Measurements from ENCODE around the gene MLIP.

Gene MLIP

DNA sequence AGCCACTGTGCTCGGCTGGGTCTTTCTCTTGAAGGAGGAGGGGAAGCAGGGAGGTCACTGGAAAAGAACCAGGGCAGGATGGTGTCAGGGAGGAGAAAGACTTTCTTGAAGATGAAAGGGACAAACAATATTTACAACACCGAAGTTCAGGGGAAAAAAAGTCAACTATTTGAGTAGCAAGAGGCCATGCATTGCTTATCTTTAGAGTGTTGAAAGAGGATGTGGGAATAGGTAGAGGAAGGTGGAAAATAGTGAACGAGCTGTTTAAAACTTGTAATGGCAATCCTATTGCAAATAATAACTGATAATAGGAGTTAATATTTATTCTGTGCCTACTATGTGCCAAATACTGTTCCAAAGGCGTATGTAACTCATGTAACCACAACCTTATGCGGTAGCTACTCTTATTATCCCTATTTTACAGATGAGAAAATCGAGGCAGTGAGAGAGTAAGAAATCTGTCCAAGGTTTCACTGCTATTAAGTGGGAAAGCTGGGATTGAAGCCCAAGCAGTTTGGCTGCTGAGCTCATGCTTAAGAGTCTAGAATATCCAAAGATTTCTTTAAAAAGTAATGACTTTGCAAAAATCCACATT lies 12.7 kb upstream of the MLIP start:
- no peak for DNase-seq

DNA sequence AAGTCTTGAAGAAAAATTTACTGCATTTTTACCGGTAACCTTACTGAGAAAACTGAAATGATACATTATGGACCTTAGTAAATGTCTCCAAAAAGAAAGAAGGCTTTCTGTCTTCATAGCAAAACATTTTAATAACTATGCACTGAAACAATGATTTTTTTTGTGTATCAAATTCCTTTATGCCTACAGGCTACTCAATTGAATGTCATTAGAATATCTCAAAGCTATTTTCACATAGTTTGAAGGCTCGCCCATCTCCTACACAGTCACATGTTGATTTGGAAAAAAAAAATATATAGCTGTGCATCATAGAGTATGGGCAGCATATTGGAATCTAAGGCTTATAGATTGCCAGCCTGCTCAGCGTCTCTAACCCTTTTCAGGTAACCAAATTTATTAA lies 12.0 kb upstream of the MLIP start:
- DNase-seq: no peak

DNA sequence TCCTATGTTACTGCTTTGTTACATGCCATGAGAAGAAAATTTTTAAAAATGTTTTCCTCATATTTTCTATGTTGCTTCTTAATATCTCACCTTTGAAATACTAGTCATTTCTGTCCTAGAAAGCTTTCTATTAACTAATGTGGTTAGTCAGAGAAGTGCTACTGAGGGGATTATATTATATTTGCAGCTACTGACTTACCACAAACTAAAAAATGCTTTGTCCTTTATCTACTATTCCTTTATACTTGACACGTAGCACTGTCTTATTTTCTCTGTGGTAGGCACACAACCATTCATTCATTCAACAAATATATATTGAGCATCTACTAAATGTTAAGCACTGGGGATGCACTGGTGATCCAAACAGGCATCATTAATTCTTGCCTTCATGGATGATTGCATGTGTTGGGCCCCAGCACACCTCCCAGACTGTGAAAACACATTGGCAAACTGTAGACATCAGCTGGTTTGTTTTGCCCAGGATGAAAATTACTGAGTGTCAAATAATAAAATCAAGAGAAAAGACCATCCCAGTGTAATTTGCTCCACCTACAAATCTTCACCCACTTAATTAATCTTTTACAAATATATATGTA lies 10.7 kb upstream of the MLIP start:
- DNase-seq: no peak

DNA sequence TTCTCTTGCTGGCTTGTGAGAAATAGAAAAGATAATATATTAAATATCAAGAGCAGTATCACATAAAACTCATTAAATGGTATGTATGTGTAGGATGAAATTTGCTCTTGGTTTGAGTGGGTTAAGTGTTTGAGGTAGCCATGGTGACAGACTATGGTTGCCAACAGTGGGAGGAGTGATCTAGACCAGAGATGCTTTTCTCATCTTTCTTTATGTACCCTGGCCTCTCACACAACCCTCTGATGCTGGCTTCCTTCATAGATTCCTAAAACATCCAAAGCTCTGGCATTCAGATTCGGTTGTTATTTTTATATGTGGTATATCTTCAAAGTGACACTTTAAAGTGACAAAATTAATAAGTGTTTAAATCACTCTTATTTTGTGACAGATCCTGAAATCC lies 9.0 kb upstream of the MLIP start:
- DNase-seq: peak in 1 of 2 experiments; percentile 7

DNA sequence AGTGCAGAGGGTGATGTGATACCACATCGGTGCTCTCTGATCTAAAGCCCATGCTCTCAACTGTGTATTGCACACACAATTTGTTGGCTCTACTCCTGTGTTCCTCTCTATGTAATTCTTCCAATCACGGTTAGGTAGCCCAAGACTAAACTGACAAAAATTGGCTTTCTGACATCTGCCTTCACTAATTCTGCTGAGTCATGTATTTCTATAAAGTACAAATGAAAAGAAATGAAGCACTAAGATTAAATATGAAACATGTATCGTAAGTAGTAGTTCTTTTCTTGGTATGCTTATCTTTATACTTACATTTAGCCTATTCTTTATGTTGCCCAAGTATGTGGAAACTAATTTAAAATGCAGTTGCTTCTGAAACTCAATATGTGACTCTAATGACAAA lies 7.7 kb upstream of the MLIP start:
- no peak for DNase-seq

DNA sequence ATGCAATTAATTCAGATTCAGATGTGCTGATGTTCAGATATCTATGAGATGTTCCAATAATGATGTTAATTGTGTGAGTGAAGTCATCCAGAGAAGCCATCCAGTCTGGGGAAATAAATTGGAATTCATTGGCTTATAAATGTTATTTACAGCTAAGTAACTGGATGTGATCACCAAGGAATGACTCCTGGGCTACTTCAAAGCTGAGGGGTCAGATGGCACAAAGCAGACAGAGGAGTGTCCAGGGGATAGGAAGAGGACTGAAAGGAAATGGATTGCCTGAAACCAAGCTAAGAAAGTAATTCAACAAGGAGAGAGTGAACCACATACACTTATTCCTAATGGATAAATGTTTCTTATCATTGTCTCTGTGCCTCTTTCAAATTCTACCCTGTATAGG lies 4.5 kb upstream of the MLIP start:
- no peak for DNase-seq

DNA sequence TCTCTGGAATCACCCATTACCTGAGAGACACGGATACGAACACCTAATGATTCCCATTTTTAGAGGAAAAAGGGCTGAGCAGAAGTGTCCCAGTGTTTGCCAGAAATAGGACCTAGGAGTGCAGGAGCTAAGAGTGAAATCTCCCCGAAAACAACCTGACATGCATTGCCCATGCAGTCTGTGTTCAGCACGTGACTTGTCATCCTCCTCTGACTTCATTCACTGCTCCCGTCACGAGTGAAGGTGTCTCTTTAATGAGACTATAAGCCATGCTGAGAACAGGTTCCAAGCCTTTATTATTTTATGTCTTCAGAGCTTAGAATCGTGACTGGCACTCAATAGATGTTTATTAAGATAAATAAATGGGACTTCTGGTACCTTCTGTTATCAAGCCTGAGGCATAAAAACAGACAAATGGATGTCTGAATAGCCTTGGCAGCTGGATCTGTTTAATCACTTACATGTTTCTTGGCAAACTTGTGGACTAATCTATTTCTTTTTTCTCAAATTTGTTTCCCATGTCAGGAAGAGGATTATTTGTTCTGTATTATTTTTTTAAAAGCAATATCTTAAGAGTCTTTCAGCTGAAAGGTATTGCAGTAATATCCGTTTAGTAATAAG lies 3.7 kb upstream of the MLIP start:
- DNase-seq: peak; percentile 49 to 63

DNA sequence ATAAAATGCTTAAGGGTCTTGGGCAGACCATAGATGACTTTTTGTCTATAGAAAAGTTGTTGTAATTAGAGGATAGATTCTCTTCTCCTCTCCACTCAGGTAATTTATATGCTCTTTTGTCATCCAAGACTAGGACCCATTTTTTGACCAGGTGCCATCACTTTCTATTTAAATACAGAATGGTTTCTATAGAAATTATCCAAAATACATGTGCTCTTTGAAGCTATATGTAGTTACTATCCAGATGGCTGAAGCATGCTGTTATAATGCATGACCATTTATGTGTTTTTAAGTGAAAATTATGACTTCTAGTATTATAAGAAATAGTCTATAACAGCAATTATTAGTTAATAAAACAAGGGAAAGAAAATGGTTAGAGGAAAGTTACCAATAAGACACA lies 3.0 kb upstream of the MLIP start:
- DNase-seq: no peak

DNA sequence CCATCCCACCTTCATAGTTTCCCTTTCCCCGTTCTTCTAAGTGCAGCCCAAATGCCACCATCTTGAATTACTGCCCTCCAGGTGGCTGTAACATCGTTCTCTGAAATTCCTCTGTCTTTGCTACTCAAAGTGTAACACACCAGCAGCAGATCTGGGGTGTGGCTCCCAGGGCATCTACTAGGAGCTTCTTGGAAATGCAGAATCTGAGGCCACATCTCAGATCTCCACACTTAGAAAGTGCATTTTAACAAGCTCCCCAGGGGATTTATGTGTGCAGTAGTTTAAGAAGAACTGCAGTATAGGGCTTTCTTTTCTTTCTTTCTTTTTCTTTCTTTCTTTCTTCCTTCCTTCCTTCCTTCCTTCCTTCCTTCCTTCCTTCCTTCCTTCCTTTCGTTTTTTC lies 1.7 kb upstream of the MLIP start:
- DNase-seq: no peak

DNA sequence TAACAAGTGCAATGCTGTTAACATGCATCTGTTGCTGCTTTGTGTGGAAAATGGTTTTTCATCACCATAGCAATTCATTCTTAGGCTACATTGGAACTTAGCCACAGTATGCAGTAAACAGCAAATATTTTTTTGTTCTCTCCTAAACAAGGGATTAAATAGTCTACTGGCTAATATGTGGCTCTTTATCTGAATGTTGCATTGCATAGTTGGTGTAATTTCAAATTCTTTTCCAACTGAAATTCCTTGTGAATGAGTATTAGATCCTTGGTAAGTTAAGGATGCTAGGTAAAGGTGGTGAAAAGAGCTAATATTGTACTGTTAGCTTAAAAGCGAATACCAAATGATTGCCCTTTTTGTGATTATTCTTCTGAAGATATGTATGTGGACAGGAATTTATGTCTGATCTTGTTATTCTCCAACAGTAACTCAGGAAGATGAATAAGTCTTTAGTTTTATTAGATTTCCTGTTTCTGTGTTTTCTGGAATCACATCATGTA lies 958 bp downstream of the MLIP start:
- no peak for DNase-seq

DNA sequence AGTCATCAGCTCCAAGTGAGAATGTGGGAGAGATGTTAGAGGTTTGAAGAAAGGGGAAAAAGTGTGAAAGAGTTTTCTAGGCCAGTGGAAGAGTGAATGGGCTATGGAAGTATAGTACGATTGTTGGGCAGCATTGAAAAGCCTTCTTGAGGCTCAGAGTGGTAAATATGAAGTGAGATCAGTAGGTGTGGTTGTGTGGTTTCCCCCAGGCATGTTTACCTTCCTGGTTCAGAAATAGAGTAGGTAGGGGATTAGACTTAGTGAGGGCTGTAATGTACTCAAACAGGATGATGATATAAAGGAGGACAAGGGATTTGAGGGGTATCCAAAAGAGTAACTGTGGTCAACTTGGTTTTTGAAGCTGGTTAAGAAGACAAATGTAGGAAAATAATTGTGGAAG lies 3.7 kb downstream of the MLIP start:
- DNase-seq: no peak

DNA sequence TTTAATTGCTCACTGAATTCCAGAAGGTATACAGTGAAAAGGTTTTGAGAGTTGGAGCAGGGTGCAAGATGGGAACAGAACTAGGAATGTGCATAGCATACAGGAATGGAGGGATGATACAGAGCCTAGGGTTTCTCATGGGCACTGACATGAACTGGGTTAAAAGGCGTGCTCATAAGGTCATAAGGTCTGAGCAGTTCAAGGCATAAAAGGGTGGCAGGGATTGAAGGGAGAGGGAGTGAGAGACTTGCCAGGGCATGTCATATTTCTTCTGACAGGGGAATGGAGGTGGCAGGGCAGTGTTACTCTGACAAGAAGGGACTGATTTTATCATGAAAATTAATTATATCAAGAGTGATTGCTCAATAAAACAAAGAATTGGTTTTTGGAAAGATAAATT lies 4.7 kb downstream of the MLIP start:
- no peak for DNase-seq

DNA sequence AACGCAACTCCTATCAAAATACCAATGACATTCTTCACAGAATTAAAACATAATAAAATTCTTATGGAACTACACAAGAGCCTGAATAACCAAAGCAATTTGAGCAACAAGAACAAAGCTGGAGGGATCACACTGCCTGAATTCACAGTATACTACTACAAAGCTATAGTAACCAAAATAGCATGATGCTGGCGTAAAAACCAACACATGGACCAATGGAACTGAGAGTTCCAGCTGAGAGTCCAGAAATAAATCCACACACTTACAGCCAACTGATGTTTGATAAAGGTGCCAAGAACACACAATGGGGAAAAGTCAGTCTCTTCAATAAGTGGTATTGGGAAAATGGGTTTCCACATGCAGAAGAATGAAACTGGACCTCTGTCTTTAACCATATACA lies 6.9 kb downstream of the MLIP start:
- DNase-seq: no peak

DNA sequence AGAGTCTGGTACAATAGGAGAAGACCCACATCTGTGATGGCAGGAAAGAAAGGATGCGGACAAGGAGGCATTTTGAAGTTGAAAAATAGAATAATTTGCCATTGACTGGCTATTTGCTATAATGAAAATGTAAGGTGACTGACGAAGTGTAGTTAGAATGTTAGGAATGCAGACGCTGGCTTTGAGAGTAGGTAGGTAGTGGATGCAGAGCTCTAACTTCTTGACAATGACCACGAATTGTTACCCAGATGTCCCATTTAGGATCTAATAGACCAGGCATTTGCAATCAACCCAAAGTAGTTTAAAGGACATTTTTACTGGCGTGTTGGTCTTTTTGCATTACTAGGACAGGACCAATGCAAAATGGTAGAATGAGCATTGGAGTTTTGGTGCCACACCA lies 14.2 kb downstream of the MLIP start:
- no peak for DNase-seq

DNA sequence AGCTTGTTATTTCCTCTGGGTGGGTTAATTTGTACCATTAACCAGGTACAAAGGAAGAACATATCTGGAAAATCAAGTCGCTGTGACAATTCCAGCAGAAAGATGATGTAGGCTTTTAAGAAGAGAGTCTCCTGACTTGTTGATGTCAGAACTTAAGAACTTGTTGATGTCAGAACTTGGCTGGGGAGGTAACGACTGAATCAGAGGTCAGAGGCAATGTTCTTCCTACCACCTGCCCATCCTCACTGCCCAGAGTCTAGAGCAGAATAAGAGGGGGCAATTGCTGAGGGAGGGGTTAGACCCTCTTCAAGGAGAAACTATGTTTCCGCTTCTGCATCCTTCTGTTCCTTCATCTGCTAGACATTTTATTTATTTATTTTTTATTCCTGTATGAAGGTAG lies 18.9 kb downstream of the MLIP start:
- DNase-seq: no peak

DNA sequence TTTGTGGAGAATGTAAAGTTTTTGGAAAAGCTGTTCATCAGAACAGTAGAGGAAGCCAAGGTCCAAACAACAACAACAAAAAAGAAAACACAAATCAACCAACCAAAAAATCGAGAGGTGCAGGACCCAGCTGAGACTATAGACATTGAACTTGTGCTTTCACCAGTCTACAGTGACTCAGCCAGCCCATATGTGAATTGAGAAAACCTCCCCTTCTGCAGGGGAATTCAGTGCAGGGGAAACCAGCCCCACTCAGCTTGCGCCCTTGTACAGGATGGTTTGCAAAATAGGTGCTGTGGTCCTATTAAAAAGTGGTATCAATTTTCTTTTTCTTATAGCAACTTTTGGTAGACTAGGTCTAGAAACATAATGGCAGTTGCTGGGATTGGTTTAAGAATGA lies 21.3 kb downstream of the MLIP start:
- no peak for DNase-seq

DNA sequence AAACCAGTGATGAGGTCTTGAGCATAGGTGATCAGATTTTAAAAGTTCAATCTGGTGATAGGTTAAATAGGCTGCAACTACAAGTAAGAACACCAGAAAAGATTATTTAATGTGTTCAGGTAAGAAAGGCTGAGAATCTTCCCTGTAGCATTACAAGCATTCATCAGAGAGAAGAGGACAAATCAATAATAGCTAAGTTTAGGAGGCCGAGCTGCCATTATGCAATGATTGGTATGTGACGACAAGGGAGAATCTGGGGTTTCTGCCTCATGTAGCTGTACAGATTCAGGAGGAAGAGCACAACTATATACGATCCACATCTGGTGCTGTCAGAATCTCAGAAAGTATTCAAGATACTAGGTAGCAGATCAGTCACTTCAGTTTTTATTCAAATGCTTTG lies 21.9 kb downstream of the MLIP start:
- DNase-seq: no peak

DNA sequence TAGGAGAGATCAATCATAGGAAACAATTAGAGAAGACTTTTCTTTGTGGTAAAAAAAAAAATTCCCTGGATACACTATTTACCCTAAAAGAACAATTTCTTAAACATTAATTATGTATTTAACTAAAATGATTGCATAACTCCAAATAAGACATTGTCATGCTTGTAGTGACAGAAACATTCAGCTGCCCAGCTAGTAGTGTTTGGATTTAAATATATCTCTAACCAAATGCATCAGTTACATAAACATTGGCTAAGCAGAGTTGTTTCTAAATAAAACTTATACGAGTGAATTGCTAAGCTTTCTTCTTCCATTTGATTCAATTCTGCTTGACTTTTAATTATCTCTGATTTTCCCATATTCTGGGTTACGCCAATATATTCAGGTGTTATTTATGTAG lies 23.7 kb downstream of the MLIP start:
- no peak for DNase-seq

DNA sequence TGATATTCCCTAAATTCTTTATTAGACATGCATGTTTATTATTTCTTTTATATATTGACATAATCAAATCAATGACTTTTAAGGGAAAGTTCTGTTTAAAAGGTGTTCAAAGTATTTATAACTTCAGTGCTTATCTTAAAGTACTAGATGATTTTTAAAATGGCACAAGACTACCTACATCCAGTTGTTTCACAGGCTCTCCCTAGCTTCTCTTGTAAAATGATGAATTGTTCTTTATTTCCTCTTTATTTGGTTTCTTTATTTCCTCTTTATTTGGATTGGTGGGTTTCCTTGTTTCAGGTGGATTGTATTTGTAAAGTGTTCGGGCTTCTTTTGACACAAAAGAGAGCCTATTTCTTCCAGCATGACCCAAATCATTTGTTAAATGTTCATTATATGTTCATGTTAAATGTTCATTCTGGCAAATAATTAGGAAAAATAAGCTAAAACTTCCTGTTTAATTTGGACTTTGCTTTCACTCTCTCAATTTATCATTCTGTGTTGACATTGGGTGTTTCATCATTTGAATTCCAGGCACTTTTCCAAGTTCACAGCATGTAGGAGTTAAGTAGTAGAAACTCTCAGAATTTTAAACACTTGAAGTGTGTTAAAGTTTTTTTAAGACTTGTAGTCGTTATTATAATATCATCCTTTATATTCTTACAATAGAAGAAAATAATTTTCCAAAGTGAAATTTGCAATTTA lies 24.6 kb downstream of the MLIP start:
- DNase-seq: peak; percentile 81 to 92

DNA sequence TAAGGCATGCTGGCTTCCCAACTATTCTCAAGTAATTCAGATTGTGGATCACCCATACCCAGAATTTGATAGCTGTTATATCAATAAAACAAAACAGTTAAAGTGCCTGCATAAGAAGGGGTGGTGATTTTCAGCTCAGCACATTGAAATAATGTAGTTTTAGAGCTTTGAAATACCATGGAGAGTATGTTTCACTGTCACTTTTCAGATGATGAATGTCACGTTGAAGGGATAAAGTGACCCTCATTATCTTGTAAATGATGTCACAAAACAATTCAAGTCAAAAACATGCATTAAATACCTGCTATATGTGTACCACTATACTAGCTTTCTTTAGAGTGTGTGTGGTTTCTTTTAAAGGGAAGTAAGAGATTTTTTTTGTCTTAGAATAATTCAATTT lies 27.6 kb downstream of the MLIP start:
- no peak for DNase-seq

DNA sequence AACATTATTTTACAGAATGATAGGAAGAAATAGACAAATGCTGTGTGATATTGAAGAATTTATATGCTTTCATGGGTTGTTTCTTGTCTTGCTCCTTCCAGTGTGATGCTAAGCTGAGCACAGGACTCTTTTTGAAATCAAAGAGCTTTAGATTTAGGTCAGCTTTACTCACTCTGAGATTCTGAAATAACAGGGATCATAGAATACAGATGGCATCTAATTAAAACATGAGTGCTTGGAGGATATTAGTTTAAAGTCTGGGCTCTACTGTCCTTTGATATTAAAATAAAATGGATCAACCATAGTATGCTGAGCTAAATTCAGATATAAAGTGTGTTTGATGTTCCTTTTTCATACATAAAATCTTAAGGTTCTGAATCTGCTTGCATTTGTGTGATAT lies 29.6 kb downstream of the MLIP start:
- no peak for DNase-seq

DNA sequence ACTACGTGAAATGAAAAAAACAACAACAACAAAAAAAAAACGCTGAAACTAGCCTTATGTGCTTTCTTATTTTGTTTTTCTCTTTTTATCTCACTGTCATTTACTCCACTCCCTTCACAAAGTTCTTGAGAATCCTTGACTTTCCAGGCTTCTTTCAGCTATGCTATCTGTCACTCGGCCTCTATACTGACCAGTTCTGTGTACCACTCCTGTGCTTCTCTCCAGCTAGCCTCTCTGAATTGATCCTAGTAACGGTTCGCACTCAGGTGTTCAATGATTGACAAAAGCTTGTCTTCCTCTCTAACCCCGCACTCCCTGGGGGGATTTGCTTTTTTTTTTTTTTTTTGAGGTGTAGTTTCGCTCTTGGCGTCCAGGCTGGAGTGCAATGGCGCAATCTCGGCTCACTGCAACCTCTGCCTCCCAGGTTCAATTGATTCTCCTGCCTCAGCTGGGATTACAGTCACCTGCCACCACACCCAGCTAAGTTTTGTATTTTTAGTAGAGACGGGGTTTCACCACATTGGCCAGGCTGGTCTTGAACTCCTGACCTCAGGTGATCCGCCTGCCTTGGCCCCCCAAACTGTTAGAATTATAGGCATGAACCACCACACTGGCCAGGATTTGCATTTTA lies 31.8 kb downstream of the MLIP start:
- DNase-seq: no peak

DNA sequence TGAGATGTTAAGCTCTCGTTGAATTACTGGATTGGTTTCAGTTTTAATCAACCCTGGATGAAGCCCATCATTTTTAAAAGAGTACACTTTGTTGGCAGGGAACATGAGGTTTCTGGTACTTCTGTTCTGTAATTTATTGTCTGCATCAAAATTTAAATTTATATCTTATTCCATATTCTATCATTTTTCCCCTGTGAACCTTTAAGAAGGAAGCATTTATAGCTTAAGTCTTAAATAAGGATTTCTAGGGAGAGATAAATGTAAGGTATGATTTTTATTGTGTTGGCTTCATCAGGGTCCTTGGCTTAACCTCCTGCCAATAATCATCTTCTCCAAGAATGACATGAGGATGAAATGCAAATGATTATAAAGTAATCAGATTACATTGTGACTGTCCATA lies 40.6 kb downstream of the MLIP start:
- DNase-seq: peak in 1 of 2 experiments; percentile 15
